DND-41 (cell line): ENCODE results near the gene ICA1.

Experiments
- EZH2 ChIP-seq: IDR thresholded peaks from 3 replicates; pipeline ENCODE4 v1.6.1; 2012; ENCODE audit warnings: borderline replicate concordance, low read depth, mild to moderate bottlenecking, moderate library complexity, low read length, inconsistent platforms; ENCODE audit not compliant: severe bottlenecking
- TF ChIP-seq, protein P1 (sequence below): IDR thresholded peaks from 2 replicates; pipeline ENCODE4 v1.5.1; 2012; ENCODE audit warnings: borderline replicate concordance, low read length, moderate library complexity, mild to moderate bottlenecking; ENCODE audit not compliant: poor library complexity, severe bottlenecking; ENCODE audit errors: extremely low read depth

DNA sequence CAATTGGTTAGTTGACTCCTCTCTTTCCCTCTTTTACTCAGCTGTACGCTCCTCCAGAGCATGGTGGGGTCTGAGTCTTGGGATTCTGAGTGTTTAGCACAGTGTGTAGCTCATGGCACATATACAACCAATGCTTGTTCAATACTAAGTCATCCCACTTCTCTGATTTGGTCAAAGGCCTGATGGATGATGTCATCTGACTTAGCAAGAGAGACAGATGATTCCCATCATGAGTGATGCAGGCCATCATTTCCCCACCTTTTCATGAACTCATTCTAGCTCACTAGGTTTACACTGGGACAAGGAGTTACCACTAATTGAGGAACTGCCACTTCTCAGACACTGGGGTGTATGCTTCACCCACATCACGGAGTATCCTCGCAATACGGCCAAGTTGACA lies 3.8 kb downstream of the ICA1 start:
- TF ChIP-seq, protein P1, sequence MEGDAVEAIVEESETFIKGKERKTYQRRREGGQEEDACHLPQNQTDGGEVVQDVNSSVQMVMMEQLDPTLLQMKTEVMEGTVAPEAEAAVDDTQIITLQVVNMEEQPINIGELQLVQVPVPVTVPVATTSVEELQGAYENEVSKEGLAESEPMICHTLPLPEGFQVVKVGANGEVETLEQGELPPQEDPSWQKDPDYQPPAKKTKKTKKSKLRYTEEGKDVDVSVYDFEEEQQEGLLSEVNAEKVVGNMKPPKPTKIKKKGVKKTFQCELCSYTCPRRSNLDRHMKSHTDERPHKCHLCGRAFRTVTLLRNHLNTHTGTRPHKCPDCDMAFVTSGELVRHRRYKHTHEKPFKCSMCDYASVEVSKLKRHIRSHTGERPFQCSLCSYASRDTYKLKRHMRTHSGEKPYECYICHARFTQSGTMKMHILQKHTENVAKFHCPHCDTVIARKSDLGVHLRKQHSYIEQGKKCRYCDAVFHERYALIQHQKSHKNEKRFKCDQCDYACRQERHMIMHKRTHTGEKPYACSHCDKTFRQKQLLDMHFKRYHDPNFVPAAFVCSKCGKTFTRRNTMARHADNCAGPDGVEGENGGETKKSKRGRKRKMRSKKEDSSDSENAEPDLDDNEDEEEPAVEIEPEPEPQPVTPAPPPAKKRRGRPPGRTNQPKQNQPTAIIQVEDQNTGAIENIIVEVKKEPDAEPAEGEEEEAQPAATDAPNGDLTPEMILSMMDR = no peak
- TF ChIP-seq EZH2 = no peak
